ENCODE data around the gene BIN2.
"Not testable (repeated sequence)": the region's sequence is repeated elsewhere in the genome, so short reads cannot be mapped to it uniquely, and the experiment has no call there.

The BIN2 gene

GRCh38 chr12:51311389-51311788 is 12.6 kb downstream of the BIN2 start:
- no peak for DNase-seq (ENCODE audit: low read depth)

- no peak for DNase-seq (ENCODE audit: low read depth)
These were observed 16.1 kb downstream of the BIN2 start for GRCh38 chr12:51307655-51308593.

GRCh38 chr12:51306507-51306906 is 17.5 kb downstream of the BIN2 start:
- DNase-seq (ENCODE audit: low read depth): no peak

GRCh38 chr12:51300768-51301167 is 23.2 kb downstream of the BIN2 start:
- not testable (repeated sequence) for DNase-seq (ENCODE audit: low read depth)

- DNase-seq (ENCODE audit: low read depth): no peak
These were observed 28.3 kb downstream of the BIN2 start for GRCh38 chr12:51295651-51296050.

GRCh38 chr12:51294097-51294496 is 29.9 kb downstream of the BIN2 start:
- not testable (repeated sequence) for DNase-seq (ENCODE audit: low read depth)

- DNase-seq (ENCODE audit: low read depth): no peak
These were observed 30.3 kb downstream of the BIN2 start for GRCh38 chr12:51293696-51294095.

- not testable (repeated sequence) for DNase-seq (ENCODE audit: low read depth)
These were observed 32.1 kb downstream of the BIN2 start for GRCh38 chr12:51291603-51292513.

- DNase-seq (ENCODE audit: low read depth): no peak
These were observed 38.1 kb downstream of the BIN2 start for GRCh38 chr12:51285843-51286242.

- DNase-seq (ENCODE audit: low read depth): no peak
These were observed 42.6 kb downstream of the BIN2 start for GRCh38 chr12:51281202-51281924.

GRCh38 chr12:51275088-51275487 is 48.9 kb downstream of the BIN2 start:
- no peak for DNase-seq (ENCODE audit: low read depth)

GRCh38 chr12:51272810-51273209 is 51.2 kb downstream of the BIN2 start:
- not testable (repeated sequence) for DNase-seq (ENCODE audit: low read depth)

- DNase-seq (ENCODE audit: low read depth): no peak
These were observed 52.9 kb downstream of the BIN2 start for GRCh38 chr12:51270951-51271518.

- no peak for DNase-seq (ENCODE audit: low read depth)
These were observed 53.7 kb downstream of the BIN2 start, which contains the start of gene SMAGP for GRCh38 chr12:51270067-51270950. Gene SMAGP (minus strand): TSS chr12:51270415. CDS start chr12:51269278, 1,137 bp downstream.

GRCh38 chr12:51269174-51270066 is 54.6 kb downstream of the BIN2 start:
- DNase-seq (ENCODE audit: low read depth): peak; percentile 41

- DNase-seq (ENCODE audit: low read depth): no peak
These were observed 59.0 kb downstream of the BIN2 start for GRCh38 chr12:51265024-51265423.

- no peak for DNase-seq (ENCODE audit: low read depth)
These were observed 59.7 kb downstream of the BIN2 start for GRCh38 chr12:51264297-51264696.

- DNase-seq (ENCODE audit: low read depth): no peak
These were observed 60.6 kb downstream of the BIN2 start for GRCh38 chr12:51263341-51263740.

- DNase-seq (ENCODE audit: low read depth): no peak
These were observed 61.2 kb downstream of the BIN2 start for GRCh38 chr12:51262758-51263177.
